H1 (cell line): ENCODE data around the gene MMP24OS. TPM values are rescaled to one million over a fixed set of nuclear protein-coding genes. Genes with fewer than 3 reads are reported as not detected.

Source experiments
- EGR1 ChIP-seq: IDR thresholded peaks from 2 replicates; pipeline ENCODE4 v1.6.1; 2011; ENCODE audit warnings: low read depth, low read length, borderline replicate concordance
- SP2 ChIP-seq: IDR thresholded peaks from 2 replicates; pipeline ENCODE4 v1.6.1; 2012; ENCODE audit warnings: mild to moderate bottlenecking, low read length, inconsistent platforms
- polyA plus RNA-seq, 7 experiments: library from polyadenylated mRNA; depleted of rRNA in 3 of 7; stranded (reverse) in 5 of 7; unstranded in 2 of 7; fragments of >200 nt in 5 of 7; fragments of 200-250 nt in 2 of 7; gene quantifications; 1 replicate in 5 of 7; 2 replicates in 1 of 7; 4 replicates in 1 of 7; pipeline versions ENCODE4 v1.2.1 to v1.2.3, GENCODE V29; 2011 to 2013; ENCODE audit warnings: missing spikeins in 2 of 7, mixed read lengths in 2 of 7
- total RNA-seq: library from RNA; stranded (reverse); fragmentation: NEBNext Ultra II Directional; extraction: Animal tissue kit (Norgen Biotek cat#: 25700); gene quantifications from 2 replicates; pipeline ENCODE4 v1.2.1, GENCODE V29; 2021

The MMP24OS gene
- total and polyA plus RNA-seq, 2 of the 8 experiments (the other 6 are each of a cell fraction or from before 2014, with no cell fraction given) = 19.0 to 21.3 TPM

- no peak for TF ChIP-seq EGR1
- no peak for TF ChIP-seq SP2
Measured at GRCh38 chr20:35286077-35286898, 8.4 kb upstream of the MMP24OS start (continued).
